WTC11 (cell line): ENCODE measurements around the gene TPD52L2.

Experiments
- JUN ChIP-seq: sonication (generic); formaldehyde crosslinking; IDR thresholded peaks from 2 replicates; pipeline ENCODE4 v1.8.0; 2023; ENCODE audit warnings: mild to moderate bottlenecking, missing genetic modification reagents
- NFE2L1 ChIP-seq: sonication (generic); formaldehyde crosslinking; IDR thresholded peaks from 2 replicates; pipeline ENCODE4 v1.8.1; 2023; ENCODE audit warnings: missing genetic modification reagents
- ZNF671 ChIP-seq: fragments of 250-450 bp; sonication (Bioruptor Pico); IDR thresholded peaks from 2 replicates; pipeline ENCODE4 v1.8.0; 2021; ENCODE audit warnings: mild to moderate bottlenecking
- TF ChIP-seq, protein P1 (sequence below): fragments of 200-600 bp; IDR thresholded peaks from 2 replicates; pipeline ENCODE4 v1.8.0; 2022; ENCODE audit warnings: antibody characterized with exemption

DNA sequence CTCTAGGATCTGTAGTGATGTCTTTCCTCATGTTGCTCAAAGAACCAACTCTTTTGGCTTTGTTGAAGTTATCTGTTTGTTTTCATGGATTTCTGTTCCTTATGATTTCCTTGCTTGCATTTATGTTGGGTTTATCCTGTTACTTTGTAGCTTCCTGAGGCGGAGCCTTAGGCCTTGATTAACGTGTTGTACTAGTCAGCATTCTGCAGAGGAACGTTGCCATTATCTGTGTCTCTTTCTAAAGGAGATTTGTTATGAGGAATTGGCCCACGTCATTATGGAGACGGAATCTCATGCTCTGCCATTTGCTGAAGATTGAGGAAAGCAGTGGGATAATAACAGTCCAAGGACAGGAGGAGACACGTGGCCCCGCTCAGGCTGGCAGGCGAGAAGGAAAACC is 61.2 kb downstream of the TPD52L2 start:
- no peak for TF ChIP-seq ZNF671 (CRISPR knock-in tag)
- TF ChIP-seq, protein P1, sequence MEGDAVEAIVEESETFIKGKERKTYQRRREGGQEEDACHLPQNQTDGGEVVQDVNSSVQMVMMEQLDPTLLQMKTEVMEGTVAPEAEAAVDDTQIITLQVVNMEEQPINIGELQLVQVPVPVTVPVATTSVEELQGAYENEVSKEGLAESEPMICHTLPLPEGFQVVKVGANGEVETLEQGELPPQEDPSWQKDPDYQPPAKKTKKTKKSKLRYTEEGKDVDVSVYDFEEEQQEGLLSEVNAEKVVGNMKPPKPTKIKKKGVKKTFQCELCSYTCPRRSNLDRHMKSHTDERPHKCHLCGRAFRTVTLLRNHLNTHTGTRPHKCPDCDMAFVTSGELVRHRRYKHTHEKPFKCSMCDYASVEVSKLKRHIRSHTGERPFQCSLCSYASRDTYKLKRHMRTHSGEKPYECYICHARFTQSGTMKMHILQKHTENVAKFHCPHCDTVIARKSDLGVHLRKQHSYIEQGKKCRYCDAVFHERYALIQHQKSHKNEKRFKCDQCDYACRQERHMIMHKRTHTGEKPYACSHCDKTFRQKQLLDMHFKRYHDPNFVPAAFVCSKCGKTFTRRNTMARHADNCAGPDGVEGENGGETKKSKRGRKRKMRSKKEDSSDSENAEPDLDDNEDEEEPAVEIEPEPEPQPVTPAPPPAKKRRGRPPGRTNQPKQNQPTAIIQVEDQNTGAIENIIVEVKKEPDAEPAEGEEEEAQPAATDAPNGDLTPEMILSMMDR = no peak
- no peak for TF ChIP-seq JUN (CRISPR knock-in tag)
- no peak for TF ChIP-seq NFE2L1 (CRISPR knock-in tag)
